CD4-positive, alpha-beta T cell (primary cell): ENCODE data around the gene CCDC183. TPM values are rescaled to one million over a fixed set of nuclear protein-coding genes. Genes with fewer than 3 reads are reported as not detected.

Experiments
- ATAC-seq: fragments of 200-7000 bp; cut with Tn5 transposase; one replicate; pipeline ENCODE4 v1.10.0; 2022; ENCODE audit warnings: mild to moderate bottlenecking; ENCODE audit not compliant: poor library complexity
- CTCF ChIA-PET: fragments of 350-600 bp; sonication (Branson Sonifier 250); formaldehyde crosslinking; loops from one replicate; lab custom pipeline; 2021; ENCODE audit warnings: antibody characterized with exemption, inconsistent platforms; lab: Charles Lee
- POLR2A ChIA-PET: fragments of 350-600 bp; sonication (Branson Sonifier 250); formaldehyde crosslinking; loops from one replicate; lab custom pipeline; 2021; ENCODE audit warnings: antibody characterized with exemption, inconsistent platforms; lab: Charles Lee
- DNase-seq, 14 experiments: peaks; one replicate each; pipeline ENCODE4 v3.0.0-alpha.2; 2013 to 2020; ENCODE audit warnings: mixed read lengths in 2 of 14
- H3K27ac ChIP-seq, 2 donors: one replicate each; pipeline versions ENCODE4 v1.5.1 to v1.7.0; 2013; ENCODE audit warnings: low read length in 2 of 2, low read depth in 1 of 2, mild to moderate bottlenecking in 1 of 2
- H3K27me3 ChIP-seq, 2 experiments: 1 replicate in 1 of 2; 2 replicates in 1 of 2; pipeline versions ENCODE4 v1.6.1 to v1.7.0; 2013; ENCODE audit warnings: low read length in 2 of 2, control low read depth in 1 of 2, mild to moderate bottlenecking in 1 of 2, moderate library complexity in 1 of 2; ENCODE audit not compliant: insufficient read depth in 2 of 2, control insufficient read depth in 1 of 2
- H3K36me3 ChIP-seq: one replicate; pipeline ENCODE4 v1.6.1; 2013; ENCODE audit warnings: low read length, control low read depth; ENCODE audit not compliant: insufficient read depth
- H3K4me1 ChIP-seq: one replicate; pipeline ENCODE4 v1.6.1; 2013; ENCODE audit warnings: low read length, control low read depth; ENCODE audit not compliant: insufficient read depth
- H3K4me3 ChIP-seq: one replicate; pipeline ENCODE4 v1.5.1; 2013; ENCODE audit warnings: mild to moderate bottlenecking, low read length, moderate library complexity
- H3K9me3 ChIP-seq, 2 experiments: 1 replicate in 1 of 2; 2 replicates in 1 of 2; pipeline versions ENCODE4 v1.6.1 to v1.7.0; 2013; ENCODE audit warnings: low read length in 2 of 2, mild to moderate bottlenecking in 2 of 2, control low read depth in 1 of 2, moderate library complexity in 1 of 2; ENCODE audit not compliant: control insufficient read depth in 1 of 2, insufficient read depth in 1 of 2
- H3K27ac Mint-ChIP-seq: one replicate; pipeline ENCODE4 v1.8.0; 2020; ENCODE audit warnings: mixed read lengths
- H3K27me3 Mint-ChIP-seq: one replicate; pipeline ENCODE4 v1.8.0; 2021; ENCODE audit warnings: mixed read lengths
- H3K36me3 Mint-ChIP-seq: one replicate; pipeline ENCODE4 v1.8.0; 2021; ENCODE audit warnings: low read depth, mixed read lengths
- H3K4me1 Mint-ChIP-seq: one replicate; pipeline ENCODE4 v1.8.0; 2021; ENCODE audit warnings: low read depth, mixed read lengths
- H3K4me3 Mint-ChIP-seq: one replicate; pipeline ENCODE4 v1.8.0; 2020; ENCODE audit warnings: mild to moderate bottlenecking, mixed read lengths
- H3K9me3 Mint-ChIP-seq: one replicate; pipeline ENCODE4 v1.8.0; 2020; ENCODE audit warnings: mixed read lengths
- intact Hi-C, 2 experiments: fragments of 100-400 bp; cut with DNase I in 1 of 2; cut with micrococcal nuclease in 1 of 2; formaldehyde crosslinking; loops; one replicate each; pipeline versions ENCODE4 v1.15.1 to v1.9.0; 2023 to 2025; cut with DNase I, micrococcal nuclease
- microRNA-seq: library from miRNA; unstranded; fragments of <30 nt; microRNA quantifications from one replicate; pipeline ENCODE4 v1.2.0, GENCODE V29; 2021; ENCODE audit warnings: borderline microRNAs expressed, borderline replicate concordance
- total RNA-seq, 174 experiments: library from RNA in 2 of 174; stranded (reverse) in 2 of 174; gene quantifications; one replicate each; pipeline ENCODE4 v1.2.3 and lab custom pipeline; 2021 to 2026
- TF ChIP-seq, protein P1 (sequence below): fragments of 200-600 bp; IDR thresholded peaks from one replicate; pipeline ENCODE4 v1.8.0; 2022; ENCODE audit warnings: antibody characterized with exemption, mild to moderate bottlenecking

The CCDC183 gene
- total RNA-seq, 2 experiments from 2014 or later = 3.0 to 4.6 TPM

DNA sequence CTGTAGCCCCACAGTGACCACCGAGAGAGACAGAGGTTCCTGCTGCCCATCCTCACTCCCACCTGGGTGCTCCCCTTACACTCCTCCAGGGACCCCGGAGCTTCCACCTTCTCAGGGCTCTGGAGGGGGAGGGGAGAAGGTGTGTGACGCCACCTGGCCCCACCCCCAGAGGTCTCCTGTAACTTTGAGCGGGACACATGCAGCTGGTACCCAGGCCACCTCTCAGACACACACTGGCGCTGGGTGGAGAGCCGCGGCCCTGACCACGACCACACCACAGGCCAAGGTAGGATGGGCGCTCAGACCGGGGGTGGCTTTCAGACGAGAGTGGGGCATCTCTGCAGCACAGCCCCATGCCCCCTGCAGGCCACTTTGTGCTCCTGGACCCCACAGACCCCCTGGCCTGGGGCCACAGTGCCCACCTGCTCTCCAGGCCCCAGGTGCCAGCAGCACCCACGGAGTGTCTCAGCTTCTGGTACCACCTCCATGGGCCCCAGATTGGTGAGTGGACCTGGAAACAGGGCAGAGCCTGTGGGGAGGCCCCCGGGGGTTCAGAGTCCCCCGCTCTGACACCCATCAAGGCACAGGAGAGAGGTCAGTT lies 60.5 kb downstream of the CCDC183 start:
- Histone ChIP-seq H3K4me3 (no peak overlapping the region), H3K27me3 (no peaks in the 10 kb centered on the region), H3K4me1 (no peaks in the 10 kb centered on the region), H3K9me3 (no peaks in the 10 kb centered on the region), H3K27ac (no peak overlapping the region), H3K36me3 (peaks cover 6% of the 10 kb centered on the region)
- H3K4me1 Mint-ChIP-seq = no peaks in the 10 kb centered on the region
- ChIA-PET POLR2A (no interaction called here), CTCF (no interaction called here)
- no peaks in the 10 kb centered on the region for H3K9me3 Mint-ChIP-seq
- DNase-seq (peak in 1 of 14 experiments; percentile 29), ATAC-seq (no peak)
- H3K36me3 Mint-ChIP-seq = no peaks in the 10 kb centered on the region
- no peak overlapping the region for H3K4me3 Mint-ChIP-seq
- intact Hi-C loops = no loop called here
- no peaks in the 10 kb centered on the region for H3K27me3 Mint-ChIP-seq
- TF ChIP-seq, protein P1, sequence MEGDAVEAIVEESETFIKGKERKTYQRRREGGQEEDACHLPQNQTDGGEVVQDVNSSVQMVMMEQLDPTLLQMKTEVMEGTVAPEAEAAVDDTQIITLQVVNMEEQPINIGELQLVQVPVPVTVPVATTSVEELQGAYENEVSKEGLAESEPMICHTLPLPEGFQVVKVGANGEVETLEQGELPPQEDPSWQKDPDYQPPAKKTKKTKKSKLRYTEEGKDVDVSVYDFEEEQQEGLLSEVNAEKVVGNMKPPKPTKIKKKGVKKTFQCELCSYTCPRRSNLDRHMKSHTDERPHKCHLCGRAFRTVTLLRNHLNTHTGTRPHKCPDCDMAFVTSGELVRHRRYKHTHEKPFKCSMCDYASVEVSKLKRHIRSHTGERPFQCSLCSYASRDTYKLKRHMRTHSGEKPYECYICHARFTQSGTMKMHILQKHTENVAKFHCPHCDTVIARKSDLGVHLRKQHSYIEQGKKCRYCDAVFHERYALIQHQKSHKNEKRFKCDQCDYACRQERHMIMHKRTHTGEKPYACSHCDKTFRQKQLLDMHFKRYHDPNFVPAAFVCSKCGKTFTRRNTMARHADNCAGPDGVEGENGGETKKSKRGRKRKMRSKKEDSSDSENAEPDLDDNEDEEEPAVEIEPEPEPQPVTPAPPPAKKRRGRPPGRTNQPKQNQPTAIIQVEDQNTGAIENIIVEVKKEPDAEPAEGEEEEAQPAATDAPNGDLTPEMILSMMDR = no peak
- H3K27ac Mint-ChIP-seq = no peak overlapping the region

DNA sequence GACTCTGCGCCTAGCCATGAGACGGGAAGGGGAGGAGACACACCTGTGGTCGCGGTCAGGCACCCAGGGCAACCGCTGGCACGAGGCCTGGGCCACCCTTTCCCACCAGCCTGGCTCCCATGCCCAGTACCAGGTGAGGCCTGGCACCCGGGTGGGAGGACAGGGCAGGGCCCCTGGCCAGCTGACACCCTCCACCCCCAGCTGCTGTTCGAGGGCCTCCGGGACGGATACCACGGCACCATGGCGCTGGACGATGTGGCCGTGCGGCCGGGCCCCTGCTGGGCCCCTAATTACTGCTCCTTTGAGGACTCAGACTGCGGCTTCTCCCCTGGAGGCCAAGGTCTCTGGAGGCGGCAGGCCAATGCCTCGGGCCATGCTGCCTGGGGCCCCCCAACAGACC lies 61.0 kb downstream of the CCDC183 start:
- Histone ChIP-seq H3K36me3 (peaks cover 11% of the 10 kb centered on the region), H3K9me3 (no peaks in the 10 kb centered on the region), H3K27ac (no peak overlapping the region), H3K4me1 (no peaks in the 10 kb centered on the region), H3K4me3 (no peak overlapping the region), H3K27me3 (no peaks in the 10 kb centered on the region)
- no peaks in the 10 kb centered on the region for H3K9me3 Mint-ChIP-seq
- TF ChIP-seq, protein P1 = no peak
- ChIA-PET CTCF (no interaction called here), POLR2A (no interaction called here)
- H3K4me1 Mint-ChIP-seq = no peaks in the 10 kb centered on the region
- H3K4me3 Mint-ChIP-seq = no peak overlapping the region
- peaks cover under 1% of the 10 kb centered on the region for H3K36me3 Mint-ChIP-seq
- no peaks in the 10 kb centered on the region for H3K27me3 Mint-ChIP-seq
- DNase-seq = peak in 1 of 14 experiments; percentile 20
- H3K27ac Mint-ChIP-seq = no peak overlapping the region
- intact Hi-C loops = no loop called here
- no peak for ATAC-seq

Small RNA genes lying within 50 kb of the gene (microRNA-seq; reads per million reads assigned to microRNA genes)
- gene MIR4292 (not detected), gene MIR6722 (not detected)

Other genes starting within 250 kb of the CCDC183 start
- not detected for gene EGFL7, start 133.4 kb upstream of the CCDC183 start, total RNA-seq
- gene AGPAT2, start 108.9 kb upstream of the CCDC183 start, total RNA-seq = 1 to 10 TPM; 3.6 to 4.0 TPM
- under 1 TPM in 1 of 2 experiments, not detected in 1; 0.11 TPM for gene DIPK1B, start 83.8 kb upstream of the CCDC183 start, total RNA-seq
- gene LCN10, start 53.4 kb upstream of the CCDC183 start, total RNA-seq = not detected
- not detected for gene LCN6, start 47.8 kb upstream of the CCDC183 start, total RNA-seq
- not detected for gene LCN8, start 38.1 kb upstream of the CCDC183 start, total RNA-seq
- gene LCN15, start 31.8 kb upstream of the CCDC183 start, total RNA-seq = not detected
- 10 to 100 TPM; 14.6 to 17.1 TPM for gene TMEM141, start 5.0 kb upstream of the CCDC183 start, total RNA-seq
- gene RABL6, start 11.6 kb downstream of the CCDC183 start, total RNA-seq = 10 to 100 TPM; 46.4 to 48.5 TPM
- 1 to 10 TPM; 1.1 to 1.2 TPM for gene AJM1, start 46.1 kb downstream of the CCDC183 start, total RNA-seq
- 10 to 100 TPM; 13.6 to 17.8 TPM for gene PHPT1, start 53.1 kb downstream of the CCDC183 start, total RNA-seq
- gene MAMDC4, start 56.0 kb downstream of the CCDC183 start, total RNA-seq = 1 to 10 TPM; 2.2 to 3.4 TPM
- gene EDF1, start 70.0 kb downstream of the CCDC183 start, total RNA-seq = 100 to 1,000 TPM; 215 to 220 TPM
- gene TRAF2, start 90.2 kb downstream of the CCDC183 start, total RNA-seq = 10 to 100 TPM; 10.6 to 11.6 TPM
- 10 to 100 TPM; 41.0 to 41.7 TPM for gene FBXW5, start 148.4 kb downstream of the CCDC183 start, total RNA-seq
- not detected for gene C8G, start 148.9 kb downstream of the CCDC183 start, total RNA-seq
- gene LCN12, start 155.9 kb downstream of the CCDC183 start, total RNA-seq = 1 to 10 TPM; 1.3 to 1.5 TPM
- gene PTGDS, start 181.2 kb downstream of the CCDC183 start, total RNA-seq = 10 to 100 TPM; 40.6 to 41.0 TPM
- 1 to 10 TPM in 1 of 2 experiments, under 1 TPM in 1; 0.93 to 1.0 TPM for gene LCNL1, start 186.7 kb downstream of the CCDC183 start, total RNA-seq
- gene PAXX, start 196.1 kb downstream of the CCDC183 start, total RNA-seq = 10 to 100 TPM; 67.0 to 67.8 TPM
- gene CLIC3, start 200.2 kb downstream of the CCDC183 start, total RNA-seq = 1 to 10 TPM; 2.1 to 2.8 TPM
- gene ABCA2, start 231.9 kb downstream of the CCDC183 start, total RNA-seq = 10 to 100 TPM; 80.1 to 86.8 TPM
- 1 to 10 TPM; 1.7 to 1.8 TPM for gene FUT7, start 235.8 kb downstream of the CCDC183 start, total RNA-seq
- 10 to 100 TPM; 15.3 to 16.0 TPM for gene NPDC1, start 249.8 kb downstream of the CCDC183 start, total RNA-seq